Astrocyte of the cerebellum (primary cell): ENCODE measurements around the gene FLCN.
A peak's percentile ranks its signal among the peaks of the same experiment; 100 is the strongest.

ENCODE experiments used
- DNase-seq: peaks from one replicate; pipeline ENCODE4 v3.0.0-alpha.2; 2011; ENCODE audit warnings: low read depth
- H3K4me3 ChIP-seq: 2 replicates; pipeline ENCODE4 v1.5.1; 2011; ENCODE audit warnings: mild to moderate bottlenecking, low read depth, low read length, moderate library complexity
- CTCF ChIP-seq: IDR thresholded peaks from 2 replicates; pipeline ENCODE4 v1.5.1; 2012; ENCODE audit warnings: low read length, low read depth, moderate library complexity, mild to moderate bottlenecking; ENCODE audit errors: missing control alignments
- in situ Hi-C: cut with HindIII; loops from 2 replicates; pipeline ENCODE4 v1.10.0; 2017; ENCODE audit warnings: low sequenced_read_pairs

Gene FLCN

GRCh38 chr17:17176341-17176740 lies 60.6 kb downstream of the FLCN start:
- TF ChIP-seq CTCF: no peak
- no peak for DNase-seq
- in situ Hi-C loops: no loop called here
- H3K4me3 ChIP-seq: no peak overlapping the region

- in situ Hi-C loops: no loop called here
- no peak overlapping the region for H3K4me3 ChIP-seq
- TF ChIP-seq CTCF: no peak
- DNase-seq: no peak
Measured at GRCh38 chr17:17175917-17176316, 61.1 kb downstream of the FLCN start.

GRCh38 chr17:17175340-17175739 lies 61.6 kb downstream of the FLCN start:
- no peak overlapping the region for H3K4me3 ChIP-seq
- TF ChIP-seq CTCF: no peak
- DNase-seq: no peak
- in situ Hi-C loops: no loop called here

GRCh38 chr17:17173921-17174320 lies 63.0 kb downstream of the FLCN start:
- DNase-seq: no peak
- no peak for TF ChIP-seq CTCF
- H3K4me3 ChIP-seq: no peak overlapping the region
- in situ Hi-C loops: no loop called here

GRCh38 chr17:17172990-17173389 lies 64.0 kb downstream of the FLCN start:
- no peak for TF ChIP-seq CTCF
- DNase-seq: no peak
- in situ Hi-C loops: no loop called here
- no peak overlapping the region for H3K4me3 ChIP-seq

- no peak for DNase-seq
- peak; percentile 10 for TF ChIP-seq CTCF
- H3K4me3 ChIP-seq: no peak overlapping the region
- in situ Hi-C loops: no loop called here
Measured at GRCh38 chr17:17172001-17172939, 64.7 kb downstream of the FLCN start.
